WTC11 (cell line): ENCODE data around the gene SH2D3C. TPM values are rescaled to one million over a fixed set of nuclear protein-coding genes. Genes with fewer than 3 reads are reported as not detected.

Source experiments
- AR ChIP-seq: fragments of 250-450 bp; sonication (Bioruptor Pico); IDR thresholded peaks from 2 replicates; pipeline ENCODE4 v1.9.0; 2021; ENCODE audit warnings: mild to moderate bottlenecking
- ATF2 ChIP-seq: sonication (generic); formaldehyde crosslinking; IDR thresholded peaks from 2 replicates; pipeline ENCODE4 v1.8.1; 2022; ENCODE audit warnings: low read depth, missing genetic modification reagents, borderline replicate concordance
- CDX4 ChIP-seq: fragments of 250-450 bp; sonication (Bioruptor Pico); IDR thresholded peaks from 2 replicates; pipeline ENCODE4 v1.9.0; 2021; ENCODE audit warnings: moderate library complexity, mild to moderate bottlenecking, inconsistent platforms, borderline replicate concordance
- CTCF ChIP-seq: fragments of 200-600 bp; IDR thresholded peaks from 2 replicates; pipeline ENCODE4 v1.8.0; 2022; ENCODE audit warnings: antibody characterized with exemption
- FOXP4 ChIP-seq: sonication (generic); formaldehyde crosslinking; IDR thresholded peaks from 2 replicates; pipeline ENCODE4 v1.8.0; 2022; ENCODE audit warnings: mild to moderate bottlenecking, missing genetic modification reagents
- GRHL2 ChIP-seq: fragments of 250-450 bp; sonication (Bioruptor Pico); IDR thresholded peaks from 2 replicates; pipeline ENCODE4 v1.8.0; 2022; ENCODE audit warnings: mild to moderate bottlenecking, moderate library complexity; ENCODE audit not compliant: insufficient replicate concordance, severe bottlenecking
- HMGA2 ChIP-seq: fragments of 250-450 bp; sonication (Bioruptor Pico); IDR thresholded peaks from 2 replicates; pipeline ENCODE4 v1.4.0; 2021; ENCODE audit warnings: mild to moderate bottlenecking, moderate library complexity
- NFATC4 ChIP-seq: fragments of 250-450 bp; sonication (Bioruptor Pico); IDR thresholded peaks from 2 replicates; pipeline ENCODE4 v1.9.0; 2021; ENCODE audit warnings: mild to moderate bottlenecking
- NFE2L1 ChIP-seq: sonication (generic); formaldehyde crosslinking; IDR thresholded peaks from 2 replicates; pipeline ENCODE4 v1.8.1; 2023; ENCODE audit warnings: missing genetic modification reagents
- NFYB ChIP-seq: sonication (generic); formaldehyde crosslinking; conservative IDR thresholded peaks from 2 replicates; pipeline ENCODE4 v1.8.0; 2022; ENCODE audit warnings: low read depth, missing genetic modification reagents
- NR1H2 ChIP-seq: sonication (generic); formaldehyde crosslinking; IDR thresholded peaks from 2 replicates; pipeline ENCODE4 v1.9.0; 2021; ENCODE audit warnings: mild to moderate bottlenecking, moderate library complexity, missing genetic modification reagents
- NR2C2 ChIP-seq: sonication (generic); formaldehyde crosslinking; IDR thresholded peaks from 2 replicates; pipeline ENCODE4 v1.8.0; 2022; ENCODE audit warnings: mild to moderate bottlenecking, missing genetic modification reagents
- PRRX2 ChIP-seq: fragments of 250-450 bp; sonication (Bioruptor Pico); IDR thresholded peaks from 2 replicates; pipeline ENCODE4 v1.8.0; 2021; ENCODE audit warnings: mild to moderate bottlenecking
- SMAD4 ChIP-seq: sonication (generic); formaldehyde crosslinking; IDR thresholded peaks from 2 replicates; pipeline ENCODE4 v1.8.0; 2022; ENCODE audit warnings: mild to moderate bottlenecking, missing genetic modification reagents
- SOX15 ChIP-seq: fragments of 250-450 bp; sonication (Bioruptor Pico); IDR thresholded peaks from 2 replicates; pipeline ENCODE4 v1.9.0; 2021; ENCODE audit warnings: mild to moderate bottlenecking
- SP1 ChIP-seq: sonication (generic); formaldehyde crosslinking; conservative IDR thresholded peaks from 2 replicates; pipeline ENCODE4 v1.8.1; 2022; ENCODE audit warnings: missing genetic modification reagents
- TCF7 ChIP-seq: sonication (generic); formaldehyde crosslinking; IDR thresholded peaks from 2 replicates; pipeline ENCODE4 v1.8.0; 2022; ENCODE audit warnings: mild to moderate bottlenecking, low read depth, missing genetic modification reagents, moderate library complexity
- TEAD4 ChIP-seq: sonication (generic); formaldehyde crosslinking; IDR thresholded peaks from 2 replicates; pipeline ENCODE4 v1.8.0; 2022; ENCODE audit warnings: mild to moderate bottlenecking, missing genetic modification reagents
- USF1 ChIP-seq: sonication (generic); formaldehyde crosslinking; IDR thresholded peaks from 2 replicates; pipeline ENCODE4 v1.8.0; 2022; ENCODE audit warnings: mild to moderate bottlenecking, missing genetic modification reagents
- USF2 ChIP-seq: sonication (generic); formaldehyde crosslinking; IDR thresholded peaks from 2 replicates; pipeline ENCODE4 v1.8.1; 2023; ENCODE audit warnings: mild to moderate bottlenecking, missing genetic modification reagents, moderate library complexity
- ZNF121 ChIP-seq: sonication (generic); formaldehyde crosslinking; IDR thresholded peaks from 2 replicates; pipeline ENCODE4 v1.8.0; 2023; ENCODE audit warnings: missing genetic modification reagents
- ZNF138 ChIP-seq: sonication (generic); formaldehyde crosslinking; conservative IDR thresholded peaks from 2 replicates; pipeline ENCODE4 v1.8.1; 2022; ENCODE audit warnings: mild to moderate bottlenecking, moderate library complexity, missing genetic modification reagents
- ZNF416 ChIP-seq: fragments of 250-450 bp; sonication (Bioruptor Pico); IDR thresholded peaks from 2 replicates; pipeline ENCODE4 v1.9.0; 2021; ENCODE audit warnings: mild to moderate bottlenecking, inconsistent platforms
- ZNF423 ChIP-seq: fragments of 250-450 bp; sonication (Bioruptor Pico); IDR thresholded peaks from 2 replicates; pipeline ENCODE4 v2.1.2; 2022; ENCODE audit warnings: mild to moderate bottlenecking, moderate library complexity
- ZNF512 ChIP-seq: sonication (generic); formaldehyde crosslinking; IDR thresholded peaks from 2 replicates; pipeline ENCODE4 v1.8.1; 2022; ENCODE audit warnings: missing genetic modification reagents, borderline replicate concordance
- ZSCAN18 ChIP-seq: fragments of 250-450 bp; sonication (Bioruptor Pico); IDR thresholded peaks from 2 replicates; pipeline ENCODE4 v2.1.2; 2022; ENCODE audit warnings: mild to moderate bottlenecking, moderate library complexity
- total RNA-seq: library from RNA; stranded (reverse); gene quantifications from 3 replicates; pipeline ENCODE4 v1.2.3, GENCODE V29; 2021

Gene SH2D3C
- total RNA-seq, 1 experiment from 2014 or later = 5.4 TPM

GRCh38 chr9:127734747-127735529, 43.5 kb downstream of the SH2D3C start, which contains the start of gene TOR2A (continued):
- TF ChIP-seq NFE2L1 (peak; percentile 50; the same call in 1 of the 2 replicates), NR2C2 (CRISPR knock-in tag) (no peak), AR (no peak), TCF7 (CRISPR knock-in tag) (no peak), PRRX2 (CRISPR knock-in tag) (no peak), ZNF416 (no peak), SMAD4 (CRISPR knock-in tag) (no peak), CTCF (peak; percentile 63), NFATC4 (CRISPR knock-in tag) (no peak), CDX4 (CRISPR knock-in tag) (no peak), FOXP4 (CRISPR knock-in tag) (peak; percentile 13; the same call in 1 of the 2 replicates), ZSCAN18 (CRISPR knock-in tag) (no peak), ATF2 (CRISPR knock-in tag) (no peak), ZNF512 (CRISPR knock-in tag) (no peak), ZNF138 (CRISPR knock-in tag) (no peak), USF2 (0 out of 2 replicates have a peak, but pooled peaks have one; percentile 36), HMGA2 (CRISPR knock-in tag) (no peak), TEAD4 (CRISPR knock-in tag) (no peak), ZNF121 (CRISPR knock-in tag) (no peak), NR1H2 (CRISPR knock-in tag) (no peak), NFYB (peak; percentile 45; the same call in 1 of the 2 replicates), ZNF423 (no peak), GRHL2 (no peak), SOX15 (CRISPR knock-in tag) (no peak), USF1 (CRISPR knock-in tag) (peak; percentile 32; the same call in 1 of the 2 replicates), SP1 (CRISPR knock-in tag) (peak; percentile 100)
